Ascending aorta (tissue), 2 donors: ENCODE measurements around the gene UBE2R2. TPM values are rescaled to one million over a fixed set of nuclear protein-coding genes. Genes with fewer than 3 reads are reported as not detected.

Source experiments
- DNase-seq, 2 donors: peaks; one replicate each; pipeline ENCODE4 v3.0.0-alpha.2; 2019; ENCODE audit warnings: low spot score in 2 of 2
- H3K27ac ChIP-seq, 2 donors: fragments of 200-600 bp; sonication (generic); one replicate each; pipeline ENCODE4 v1.5.1; 2016 to 2017; ENCODE audit warnings: mild to moderate bottlenecking in 1 of 2
- H3K27me3 ChIP-seq: fragments of 200-600 bp; sonication (generic); one replicate; pipeline ENCODE4 v1.5.1; 2017
- H3K36me3 ChIP-seq, 2 donors: fragments of 200-600 bp; sonication (generic); one replicate each; pipeline ENCODE4 v1.5.1; 2016
- H3K4me1 ChIP-seq, 2 donors: fragments of 200-600 bp; sonication (generic); one replicate each; pipeline ENCODE4 v1.5.1; 2016 to 2017; ENCODE audit warnings: mild to moderate bottlenecking in 1 of 2
- H3K4me3 ChIP-seq, 2 donors: fragments of 200-600 bp; sonication (generic); one replicate each; pipeline ENCODE4 v1.5.1; 2016 to 2017; ENCODE audit warnings: mild to moderate bottlenecking in 1 of 2
- H3K9me3 ChIP-seq, 2 donors: fragments of 200-600 bp; sonication (generic); one replicate each; pipeline ENCODE4 v1.5.1; 2016
- intact Hi-C: fragments of 100-400 bp; cut with DNase I; formaldehyde crosslinking; loops from one replicate; pipeline ENCODE4 v1.15.1; 2023
- total RNA-seq: library from RNA; depleted of rRNA; stranded (reverse); fragments of >200 nt; gene quantifications from one replicate; pipeline ENCODE4 v1.1.0, GENCODE V29; 2016
- TF ChIP-seq, protein P1 (sequence below), 3 experiments: fragments of 200-600 bp in 2 of 3; fragments of 450-650 bp in 1 of 3; sonication (generic) in 2 of 3; IDR thresholded peaks; one replicate each; pipeline ENCODE4 v1.5.1; 2016 to 2019; ENCODE audit warnings: antibody characterized with exemption in 3 of 3, mild to moderate bottlenecking in 1 of 3, moderate library complexity in 1 of 3

Gene UBE2R2
- total RNA-seq, 1 donor from 2014 or later, result 7.2 TPM

GRCh38 chr9:33780276-33780675, 36.7 kb upstream of the UBE2R2 start:
- Histone ChIP-seq H3K9me3 (no peaks in the 10 kb centered on the region), H3K27me3 (no peaks in the 10 kb centered on the region), H3K27ac (no peak overlapping the region), H3K36me3 (no peaks in the 10 kb centered on the region), H3K4me3 (no peak overlapping the region), H3K4me1 (no peaks in the 10 kb centered on the region)
- no peak for DNase-seq
- intact Hi-C loops, result no loop called here
- TF ChIP-seq, protein P1, sequence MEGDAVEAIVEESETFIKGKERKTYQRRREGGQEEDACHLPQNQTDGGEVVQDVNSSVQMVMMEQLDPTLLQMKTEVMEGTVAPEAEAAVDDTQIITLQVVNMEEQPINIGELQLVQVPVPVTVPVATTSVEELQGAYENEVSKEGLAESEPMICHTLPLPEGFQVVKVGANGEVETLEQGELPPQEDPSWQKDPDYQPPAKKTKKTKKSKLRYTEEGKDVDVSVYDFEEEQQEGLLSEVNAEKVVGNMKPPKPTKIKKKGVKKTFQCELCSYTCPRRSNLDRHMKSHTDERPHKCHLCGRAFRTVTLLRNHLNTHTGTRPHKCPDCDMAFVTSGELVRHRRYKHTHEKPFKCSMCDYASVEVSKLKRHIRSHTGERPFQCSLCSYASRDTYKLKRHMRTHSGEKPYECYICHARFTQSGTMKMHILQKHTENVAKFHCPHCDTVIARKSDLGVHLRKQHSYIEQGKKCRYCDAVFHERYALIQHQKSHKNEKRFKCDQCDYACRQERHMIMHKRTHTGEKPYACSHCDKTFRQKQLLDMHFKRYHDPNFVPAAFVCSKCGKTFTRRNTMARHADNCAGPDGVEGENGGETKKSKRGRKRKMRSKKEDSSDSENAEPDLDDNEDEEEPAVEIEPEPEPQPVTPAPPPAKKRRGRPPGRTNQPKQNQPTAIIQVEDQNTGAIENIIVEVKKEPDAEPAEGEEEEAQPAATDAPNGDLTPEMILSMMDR (IDR thresholded peaks at IDR 0.05), result no peak

- intact Hi-C loops, result no loop called here
- DNase-seq, result no peak
- Histone ChIP-seq H3K4me1 (no peaks in the 10 kb centered on the region), H3K27ac (no peak overlapping the region), H3K36me3 (no peaks in the 10 kb centered on the region), H3K27me3 (no peaks in the 10 kb centered on the region), H3K9me3 (no peaks in the 10 kb centered on the region), H3K4me3 (no peak overlapping the region)
- TF ChIP-seq, protein P1 (IDR thresholded peaks at IDR 0.05), result no peak
Observed at GRCh38 chr9:33781736-33782135, 35.2 kb upstream of the UBE2R2 start.

- intact Hi-C loops, result no loop called here
- Histone ChIP-seq H3K27ac (no peak overlapping the region), H3K9me3 (no peaks in the 10 kb centered on the region), H3K36me3 (no peaks in the 10 kb centered on the region), H3K4me3 (no peak overlapping the region), H3K27me3 (no peaks in the 10 kb centered on the region), H3K4me1 (no peaks in the 10 kb centered on the region)
- no peak for DNase-seq
- TF ChIP-seq, protein P1 (IDR thresholded peaks at IDR 0.05), result no peak
Observed at GRCh38 chr9:33782395-33783152, 34.4 kb upstream of the UBE2R2 start.

GRCh38 chr9:33785914-33786313, 31.0 kb upstream of the UBE2R2 start:
- H3K36me3 ChIP-seq, result no peaks in the 10 kb centered on the region
- H3K9me3 ChIP-seq, result no peaks in the 10 kb centered on the region
- TF ChIP-seq, protein P1 (IDR thresholded peaks at IDR 0.05), result no peak
- intact Hi-C loops, result no loop called here
- DNase-seq, result no peak
- H3K4me1 ChIP-seq, result no peaks in the 10 kb centered on the region
- H3K27ac ChIP-seq, result no peak overlapping the region
- no peaks in the 10 kb centered on the region for H3K27me3 ChIP-seq
- H3K4me3 ChIP-seq, result no peak overlapping the region

DNA sequence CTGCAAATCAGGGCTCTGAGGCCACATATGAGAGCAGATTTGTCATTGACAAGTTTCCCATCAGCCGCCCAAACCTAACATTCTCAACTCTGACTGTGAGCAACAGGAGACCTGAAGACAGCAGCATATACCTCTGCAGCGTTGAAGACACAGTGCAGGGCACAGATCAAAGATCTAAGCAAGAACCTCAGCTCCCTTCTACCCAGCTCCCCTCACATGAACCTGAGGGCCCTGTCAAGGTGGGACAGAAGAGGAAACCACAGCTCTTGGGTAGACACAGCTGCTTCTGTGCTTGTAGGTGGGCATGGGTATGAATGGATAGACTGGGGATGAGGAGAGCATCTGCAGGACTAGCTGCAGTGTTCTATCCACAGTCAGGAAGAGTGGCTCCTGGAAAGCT, 30.3 kb upstream of the UBE2R2 start:
- no peak for DNase-seq
- Histone ChIP-seq H3K27ac (no peak overlapping the region), H3K4me1 (no peaks in the 10 kb centered on the region), H3K27me3 (no peaks in the 10 kb centered on the region), H3K36me3 (no peaks in the 10 kb centered on the region), H3K9me3 (no peaks in the 10 kb centered on the region), H3K4me3 (no peak overlapping the region)
- intact Hi-C loops, result no loop called here
- TF ChIP-seq, protein P1 (IDR thresholded peaks at IDR 0.05), result no peak
